SK-MEL-5 (cell line): ENCODE measurements around the gene TM7SF3. TPM values are rescaled to one million over a fixed set of nuclear protein-coding genes. Genes with fewer than 3 reads are reported as not detected.
A peak's percentile ranks its signal among the peaks of the same experiment; 100 is the strongest.

Experiments
- DNase-seq: peaks from one replicate; pipeline ENCODE4 v3.0.0-alpha.2; 2016; ENCODE audit warnings: low read depth, low spot score
- in situ Hi-C: cut with HindIII; loops from 2 replicates; pipeline ENCODE4 v1.10.0; 2016; ENCODE audit warnings: low sequenced_read_pairs, high pct_unique_total_duplicates, low pct_unique_long_range_greater_than_20kb
- total RNA-seq: library from RNA; depleted of rRNA; stranded (reverse); fragments of >200 nt; shearing (Covaris generic); gene quantifications from 2 replicates; pipeline ENCODE4 v1.2.3, GENCODE V29; 2014; rRNA removed

Gene TM7SF3
- total RNA-seq, 1 experiment from 2014 or later: 245 TPM

DNA sequence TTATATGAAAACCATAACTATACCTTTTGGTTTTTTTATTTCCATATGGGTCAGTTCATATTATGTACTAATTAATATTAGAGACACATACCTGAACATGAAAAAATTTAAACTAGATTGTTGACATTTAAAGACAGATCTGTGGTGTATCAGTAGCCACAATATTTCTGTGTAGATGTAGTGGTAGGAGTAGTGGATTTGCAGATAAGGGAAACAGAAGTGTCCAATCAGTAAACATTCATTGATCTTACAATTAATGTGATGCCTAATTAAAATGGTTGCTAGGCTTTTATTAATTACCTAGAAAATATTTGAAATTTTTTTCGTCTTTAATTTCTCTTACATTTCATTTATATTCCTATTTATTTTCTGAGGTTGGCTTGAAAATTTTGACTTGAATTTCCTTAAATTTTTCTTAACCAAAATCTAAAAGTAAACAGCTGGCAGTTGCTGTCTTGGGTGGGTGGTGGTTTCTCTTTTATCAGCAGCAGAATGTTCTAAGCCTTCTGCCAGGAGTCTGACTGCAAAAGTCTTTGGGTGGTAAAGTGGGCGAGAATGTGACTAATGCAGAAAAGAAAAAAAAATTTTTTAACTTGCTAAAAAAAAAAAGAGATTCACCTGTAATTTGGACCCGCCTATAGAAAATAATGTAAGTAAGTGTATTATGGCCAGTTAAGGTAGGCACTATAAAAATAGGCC, 73.5 kb downstream of the TM7SF3 start:
- no peak for DNase-seq
- in situ Hi-C loops: no loop called here

DNA sequence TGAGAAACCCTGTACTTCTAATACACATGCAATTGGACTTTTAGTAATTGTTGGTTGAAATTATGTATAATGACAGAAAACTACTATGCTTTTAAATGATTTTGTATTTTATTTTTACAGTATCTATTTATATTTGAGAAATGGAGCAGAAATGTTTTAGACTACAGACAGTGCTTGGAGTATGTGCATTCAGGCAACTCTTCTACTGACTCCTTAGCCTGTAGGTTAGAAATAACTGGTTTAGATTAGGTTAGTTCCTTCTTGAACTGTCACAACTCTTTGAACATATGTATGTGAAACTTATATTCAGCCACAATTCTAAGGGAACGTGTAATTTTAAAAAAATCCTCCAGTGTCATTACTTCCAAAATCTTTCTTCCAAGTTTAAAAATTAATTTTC, 74.2 kb downstream of the TM7SF3 start:
- in situ Hi-C loops: no loop called here
- DNase-seq: no peak

DNA sequence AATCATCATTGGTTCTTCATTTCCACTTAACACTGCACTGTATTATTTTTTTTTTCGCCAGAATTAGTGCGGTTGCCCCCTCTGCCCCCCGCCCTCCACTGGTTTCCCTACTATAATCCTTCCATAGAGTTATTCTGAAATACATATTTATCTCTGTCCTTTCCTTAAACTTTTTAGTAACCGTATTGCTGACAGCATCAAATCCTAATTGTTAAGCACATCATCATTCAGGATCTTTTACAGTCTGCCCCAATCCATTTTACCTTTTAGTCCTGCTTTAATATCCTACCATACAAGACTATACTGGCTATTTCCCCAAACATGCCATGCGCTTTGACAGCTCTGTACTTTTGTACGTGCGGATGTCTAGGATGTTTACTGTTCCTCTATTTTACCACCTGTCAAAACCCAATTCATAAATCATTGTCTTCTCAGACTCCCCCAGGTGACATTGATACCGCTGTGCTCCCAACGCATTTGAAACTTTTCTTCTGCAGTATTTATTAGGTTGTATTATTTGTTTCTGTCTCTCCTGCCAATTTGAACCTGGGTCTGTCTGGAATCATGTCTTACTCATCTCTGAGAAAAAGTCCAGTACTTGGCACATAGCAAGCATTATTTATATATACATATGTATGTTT, 74.9 kb downstream of the TM7SF3 start:
- in situ Hi-C loops: no loop called here
- DNase-seq: no peak

DNA sequence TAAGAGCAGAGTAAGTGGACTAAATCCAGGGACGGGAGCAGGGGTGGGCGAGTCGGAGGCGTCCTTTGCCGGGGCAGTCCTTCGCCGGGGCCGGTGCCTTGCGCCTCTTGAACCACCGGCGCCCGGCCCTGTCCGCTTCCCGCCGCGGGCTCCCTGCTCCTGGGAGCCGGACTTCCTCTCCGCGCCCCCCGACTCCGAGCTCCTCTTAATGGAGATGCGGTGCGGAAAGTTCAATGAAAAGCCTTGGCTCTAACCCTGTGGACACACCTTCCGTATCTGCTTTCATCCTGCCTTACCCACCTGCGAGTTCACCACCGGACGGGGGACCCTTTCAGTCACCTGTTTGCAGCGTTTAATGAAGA, 75.5 kb downstream of the TM7SF3 start:
- in situ Hi-C loops: no loop called here
- DNase-seq: no peak

DNA sequence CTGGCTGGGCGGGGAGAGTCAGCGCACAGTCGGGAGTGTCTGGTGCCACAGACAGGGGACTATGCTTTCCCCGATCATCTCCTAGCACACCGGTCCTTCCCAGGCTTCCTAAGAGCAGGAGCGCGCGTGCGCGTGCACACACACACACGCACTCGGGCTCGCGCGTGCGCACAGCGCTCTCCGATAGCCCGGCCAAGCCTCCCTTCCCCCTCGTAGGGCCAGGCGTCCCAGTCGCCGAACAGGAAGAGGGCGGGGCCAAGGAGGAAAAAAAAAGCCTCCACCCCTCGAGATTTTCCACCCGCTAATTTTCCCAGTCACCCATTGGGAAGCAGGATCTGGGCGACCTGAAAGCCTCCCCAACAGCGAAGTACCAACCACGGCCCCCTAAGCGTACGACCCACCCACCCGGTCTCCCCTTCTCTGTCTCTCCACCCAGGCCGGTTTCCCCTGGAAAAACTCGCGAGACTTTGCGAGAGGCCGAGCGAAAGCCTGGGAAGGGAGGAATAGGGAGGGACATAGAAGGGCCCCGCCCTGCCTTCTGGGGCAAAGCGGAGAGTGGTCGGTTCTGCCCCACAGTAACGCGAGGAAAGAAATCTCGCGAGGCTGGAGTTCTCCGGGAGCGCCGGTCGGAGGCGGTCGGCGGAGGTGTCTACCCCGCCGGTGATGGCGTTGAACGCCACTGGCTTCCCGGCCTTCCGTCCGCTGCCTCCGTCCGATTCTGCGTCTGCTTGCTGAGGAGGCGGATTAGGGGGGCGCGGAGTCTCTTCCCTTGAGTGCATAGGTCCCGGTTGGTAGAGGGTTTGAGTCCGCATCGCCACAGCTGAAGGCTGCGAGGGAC, 76.1 kb downstream of the TM7SF3 start, which contains the start of the genes FGFR1OP2 and INTS13:
TSS of gene FGFR1OP2 (plus strand) at position 608 of the 838 bp plus-strand sequence. CDS start 15,689 bp downstream, outside the sequence.
TSS of gene INTS13 (minus strand) at position 119 of the 838 bp plus-strand sequence. CDS start 1,178 bp downstream, outside the sequence.
- peak; percentile 99 for DNase-seq
- in situ Hi-C loops: no loop called here

DNA sequence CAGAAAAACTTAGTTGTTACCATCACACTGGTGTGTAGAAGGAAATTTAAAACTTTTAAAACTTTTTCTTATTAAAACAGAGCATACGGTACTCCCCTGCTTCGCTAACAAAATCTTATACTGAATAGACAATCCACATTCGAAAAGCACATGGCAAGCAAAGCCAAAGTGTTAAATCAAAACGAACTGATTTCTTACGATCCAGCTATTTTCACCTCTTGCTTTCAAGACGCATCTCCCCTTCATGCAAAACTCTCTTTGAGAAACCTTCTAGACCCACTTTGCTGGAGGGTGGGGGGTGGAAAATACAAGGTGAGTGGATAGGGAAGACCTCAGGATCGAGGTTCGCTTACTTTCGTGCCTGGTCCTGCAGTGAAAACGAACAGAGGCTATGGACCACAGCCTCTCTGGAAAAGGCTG, 76.7 kb downstream of the TM7SF3 start:
- in situ Hi-C loops: no loop called here

DNA sequence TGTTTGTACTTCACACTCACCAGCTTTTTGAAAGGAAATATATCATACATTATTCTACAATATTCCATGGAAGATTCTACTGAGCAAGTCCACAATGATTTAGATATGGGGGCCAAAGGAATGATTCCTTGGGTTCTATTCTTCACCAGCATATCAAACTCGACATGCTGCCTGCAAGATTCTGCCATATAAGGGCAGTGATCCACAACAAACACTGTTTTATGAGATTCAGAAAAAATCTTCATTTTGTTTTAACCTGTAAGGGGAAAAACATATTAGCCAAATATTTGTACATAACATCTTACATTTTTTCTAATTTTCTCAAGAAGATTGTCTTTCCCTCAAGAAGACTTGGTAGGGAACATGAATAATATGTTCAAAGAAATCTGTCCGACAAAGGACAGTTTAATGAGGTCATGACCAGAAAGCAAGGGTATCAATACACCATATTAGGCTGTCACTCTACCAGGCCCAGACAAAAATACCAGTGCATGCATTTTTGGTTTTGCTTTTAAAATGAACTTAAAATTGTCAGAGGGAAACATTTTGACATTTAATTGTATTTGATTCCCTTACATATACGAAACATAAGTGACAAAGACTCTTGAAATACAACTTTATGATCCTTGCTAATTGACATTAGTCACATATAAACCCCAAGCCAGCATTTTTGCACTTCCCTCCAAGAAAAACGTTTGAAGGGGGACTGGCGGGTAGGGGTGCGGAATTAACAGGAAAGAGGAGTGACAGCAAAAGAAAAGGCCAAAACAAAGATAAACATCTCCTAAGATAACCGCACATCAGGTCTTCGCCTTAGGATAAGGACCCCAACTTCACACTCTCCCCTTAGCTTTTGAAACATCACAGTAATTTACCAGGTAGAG, 77.4 kb downstream of the TM7SF3 start:
- in situ Hi-C loops: no loop called here
- DNase-seq: no peak

More for the DNA sequence above, 76.7 kb downstream of the TM7SF3 start:
- DNase-seq: no peak

DNA sequence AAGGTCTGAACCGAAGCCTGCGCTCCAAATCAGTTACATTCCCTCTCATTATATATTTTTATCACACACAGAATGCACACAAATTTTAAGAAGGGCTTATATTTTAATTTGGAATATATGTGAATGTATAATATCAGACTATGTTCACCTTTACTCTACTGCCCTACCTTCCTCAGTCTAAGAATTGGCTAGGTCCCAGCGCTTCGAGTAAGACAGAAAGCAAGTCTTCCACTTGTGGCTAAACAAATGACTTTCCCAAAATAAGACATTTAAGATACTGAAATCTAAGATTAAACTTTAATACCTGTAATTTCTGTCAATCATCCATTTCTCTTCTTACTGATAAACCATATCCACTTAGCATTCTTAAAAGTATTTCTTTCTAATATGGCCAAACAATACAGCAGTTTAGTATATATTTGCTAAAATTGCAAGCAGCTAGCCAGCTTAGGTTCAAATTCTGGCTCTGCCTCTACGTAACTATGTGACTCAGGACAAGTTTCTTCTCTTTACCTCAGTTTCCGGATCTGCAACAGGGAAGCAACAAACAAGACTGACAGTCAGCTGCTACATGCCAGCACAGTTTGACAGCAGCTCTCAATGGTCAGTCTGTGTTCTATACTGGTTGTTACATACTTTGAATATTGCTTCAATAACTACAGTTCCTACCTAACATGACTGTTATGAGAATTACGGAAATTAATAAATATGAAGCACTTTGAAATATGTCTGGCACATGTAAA, 78.4 kb downstream of the TM7SF3 start:
- DNase-seq: peak; percentile 31
- in situ Hi-C loops: no loop called here

DNA sequence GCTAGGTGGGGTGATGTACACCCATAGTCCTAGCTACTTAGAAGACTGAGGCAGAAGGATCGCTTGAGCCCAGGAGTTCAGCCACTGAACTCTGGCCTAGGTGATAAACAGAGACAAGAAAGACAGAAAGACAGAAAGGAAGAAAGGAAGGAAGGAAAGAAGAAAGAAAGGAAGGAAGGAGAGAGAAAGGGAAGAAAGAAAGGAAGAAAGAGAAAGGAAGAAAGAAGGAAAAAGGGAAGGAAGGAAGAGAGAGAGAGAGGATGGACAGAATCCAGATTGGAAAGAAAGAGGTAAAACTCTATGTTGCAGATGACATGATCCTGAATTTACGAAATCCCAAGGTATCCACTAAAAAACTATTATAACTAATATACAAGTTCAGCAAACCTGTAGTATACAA, 84.6 kb downstream of the TM7SF3 start:
- DNase-seq: no peak
- in situ Hi-C loops: no loop called here

DNA sequence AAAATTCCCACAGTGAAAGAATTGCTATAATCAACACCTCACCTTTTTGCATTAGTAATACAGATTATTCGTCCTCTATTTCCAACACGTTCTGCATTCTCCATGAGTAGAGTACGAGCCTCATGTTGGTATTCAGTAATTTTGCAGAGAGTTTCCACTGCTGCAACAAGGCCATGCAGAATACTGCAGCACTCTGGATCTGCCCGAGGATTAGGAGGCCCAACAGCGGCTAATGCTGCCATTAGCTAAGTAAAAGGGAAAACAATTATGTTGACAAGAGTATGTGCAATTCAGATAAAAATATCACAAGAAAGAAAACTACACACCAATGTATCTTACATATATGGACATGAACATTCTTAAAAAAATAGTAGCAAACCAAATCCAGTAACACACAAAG, 85.5 kb downstream of the TM7SF3 start:
- in situ Hi-C loops: no loop called here
- no peak for DNase-seq

Other genes starting within 250 kb of the TM7SF3 start
- 21.3 and 23.5 TPM in 2 replicates for gene ITPR2, start 181.2 kb downstream of the TM7SF3 start, total RNA-seq
- 99.0 and 106 TPM in 2 replicates for gene INTS13, start 76.4 kb downstream of the TM7SF3 start, total RNA-seq
- gene FGFR1OP2, start 75.9 kb downstream of the TM7SF3 start, total RNA-seq: 67.3 and 79.3 TPM in 2 replicates
- 47.8 and 59.6 TPM in 2 replicates for gene MED21, start 8.2 kb upstream of the TM7SF3 start, total RNA-seq
- gene C12orf71, start 68.2 kb upstream of the TM7SF3 start, total RNA-seq: not detected in 2 replicates
- 22.6 and 26.6 TPM in 2 replicates for gene STK38L, start 229.9 kb upstream of the TM7SF3 start, total RNA-seq